HEK293T (cell line): ENCODE data around the gene FXYD3.
"Not testable (repeated sequence)": the region's sequence is repeated elsewhere in the genome, so short reads cannot be mapped to it uniquely, and the experiment has no call there.

Experiments
- CTCF ChIA-PET: fragments of 350-600 bp; formaldehyde crosslinking; extraction: SDS; loops from one replicate; lab custom pipeline; 2021; ENCODE audit warnings: antibody characterized with exemption, inconsistent platforms; lab: Yijun Ruan, JAX
- POLR2A ChIA-PET: fragments of 350-600 bp; formaldehyde crosslinking; extraction: SDS; loops from one replicate; lab custom pipeline; 2020; ENCODE audit warnings: antibody characterized with exemption, inconsistent platforms; lab: Yijun Ruan, JAX
- DNase-seq: peaks from one replicate; pipeline ENCODE4 v3.0.0; 2012; ENCODE audit warnings: mixed read lengths; ENCODE audit errors: extremely low spot score
- ARNT ChIP-seq: fragments of 450-650 bp; IDR thresholded peaks from 2 replicates; pipeline ENCODE4 v1.6.1; 2017; ENCODE audit warnings: mild to moderate bottlenecking
- BHLHE40 ChIP-seq: fragments of 450-650 bp; IDR thresholded peaks from 2 replicates; pipeline ENCODE4 v1.6.1; 2016; ENCODE audit warnings: mild to moderate bottlenecking, moderate library complexity, borderline replicate concordance
- CTBP1 ChIP-seq: fragments of 450-650 bp; IDR thresholded peaks from 2 replicates; pipeline ENCODE4 v1.6.1; 2016; ENCODE audit warnings: borderline replicate concordance
- ELF4 ChIP-seq: fragments of 450-650 bp; IDR thresholded peaks from 2 replicates; pipeline ENCODE4 v1.6.1; 2017; ENCODE audit warnings: antibody characterized with exemption
- FOXA1 ChIP-seq: fragments of 450-650 bp; IDR thresholded peaks from 2 replicates; pipeline ENCODE4 v1.6.1; 2016; ENCODE audit warnings: mild to moderate bottlenecking
- FOXK2 ChIP-seq: fragments of 450-650 bp; IDR thresholded peaks from 2 replicates; pipeline ENCODE4 v1.6.1; 2016; ENCODE audit warnings: mild to moderate bottlenecking
- FOXM1 ChIP-seq: fragments of 450-650 bp; IDR thresholded peaks from 2 replicates; pipeline ENCODE4 v1.6.1; 2017; ENCODE audit warnings: mild to moderate bottlenecking, borderline replicate concordance
- HDGF ChIP-seq: fragments of 450-650 bp; IDR thresholded peaks from 2 replicates; pipeline ENCODE4 v1.6.1; 2017; ENCODE audit warnings: antibody characterized with exemption, borderline replicate concordance
- L3MBTL2 ChIP-seq: fragments of 450-650 bp; conservative IDR thresholded peaks from 2 replicates; pipeline ENCODE4 v1.6.1; 2016; ENCODE audit warnings: mild to moderate bottlenecking
- LEF1 ChIP-seq: fragments of 450-650 bp; IDR thresholded peaks from 2 replicates; pipeline ENCODE4 v1.6.1; 2017; ENCODE audit warnings: mild to moderate bottlenecking, borderline replicate concordance
- NFRKB ChIP-seq: fragments of 450-650 bp; IDR thresholded peaks from 2 replicates; pipeline ENCODE4 v1.6.1; 2016; ENCODE audit warnings: mild to moderate bottlenecking, moderate library complexity
- PKNOX1 ChIP-seq: fragments of 450-650 bp; IDR thresholded peaks from 2 replicates; pipeline ENCODE4 v1.6.1; 2016
- SP1 ChIP-seq: fragments of 450-650 bp; IDR thresholded peaks from 2 replicates; pipeline ENCODE4 v1.6.1; 2017
- SUZ12 ChIP-seq: fragments of 450-650 bp; IDR thresholded peaks from 2 replicates; pipeline ENCODE4 v1.6.1; 2016; ENCODE audit warnings: mild to moderate bottlenecking
- TARDBP ChIP-seq: fragments of 450-650 bp; IDR thresholded peaks from 2 replicates; pipeline ENCODE4 v1.6.1; 2016
- ZNF384 ChIP-seq: fragments of 450-650 bp; IDR thresholded peaks from 2 replicates; pipeline ENCODE4 v1.6.1; 2016

Gene FXYD3

DNA sequence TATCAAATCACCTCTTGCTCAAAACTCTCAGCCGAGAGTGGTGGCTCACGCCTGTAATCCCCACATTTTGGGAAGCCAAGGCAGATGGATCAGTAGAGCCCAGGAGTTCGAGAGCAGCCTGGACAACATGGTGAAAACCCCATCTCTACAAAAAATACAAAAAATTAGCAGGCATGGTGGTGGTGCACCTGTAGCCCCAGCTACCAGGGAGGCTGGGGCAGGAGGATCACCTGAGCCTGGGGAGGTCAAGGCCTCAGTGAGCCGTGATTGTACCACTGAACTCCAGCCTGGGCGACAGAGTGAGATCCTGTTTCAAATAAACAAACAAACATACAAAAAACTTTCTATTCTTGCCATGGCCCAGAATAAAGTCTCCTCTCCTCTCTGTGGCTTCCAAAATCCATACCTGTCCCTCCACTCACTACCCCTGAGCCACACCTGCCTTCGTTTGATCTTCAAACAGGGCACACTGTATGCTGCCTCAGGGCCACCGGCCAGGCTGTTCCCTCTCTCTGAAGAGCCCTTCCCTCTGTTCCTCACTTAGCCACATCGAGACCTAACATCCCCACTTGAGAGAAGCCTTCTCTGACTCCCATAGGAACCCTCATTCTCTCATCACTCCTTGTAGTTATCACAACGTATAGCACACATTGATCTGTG, 12.9 kb downstream of the FXYD3 start:
- CTCF ChIA-PET = no interaction called here
- TF ChIP-seq FOXA1 (no peak), PKNOX1 (no peak), LEF1 (no peak), HDGF (no peak), ELF4 (no peak), FOXK2 (no peak), ARNT (no peak), TARDBP (no peak), SP1 (no peak), ZNF384 (no peak), BHLHE40 (no peak)
- DNase-seq = no peak
- POLR2A ChIA-PET = interaction anchor here (1.0 kb wide), 1 partner anchor 13 kb away, joined by 4 read pairs; no protein-coding TSS in a partner anchor

DNA sequence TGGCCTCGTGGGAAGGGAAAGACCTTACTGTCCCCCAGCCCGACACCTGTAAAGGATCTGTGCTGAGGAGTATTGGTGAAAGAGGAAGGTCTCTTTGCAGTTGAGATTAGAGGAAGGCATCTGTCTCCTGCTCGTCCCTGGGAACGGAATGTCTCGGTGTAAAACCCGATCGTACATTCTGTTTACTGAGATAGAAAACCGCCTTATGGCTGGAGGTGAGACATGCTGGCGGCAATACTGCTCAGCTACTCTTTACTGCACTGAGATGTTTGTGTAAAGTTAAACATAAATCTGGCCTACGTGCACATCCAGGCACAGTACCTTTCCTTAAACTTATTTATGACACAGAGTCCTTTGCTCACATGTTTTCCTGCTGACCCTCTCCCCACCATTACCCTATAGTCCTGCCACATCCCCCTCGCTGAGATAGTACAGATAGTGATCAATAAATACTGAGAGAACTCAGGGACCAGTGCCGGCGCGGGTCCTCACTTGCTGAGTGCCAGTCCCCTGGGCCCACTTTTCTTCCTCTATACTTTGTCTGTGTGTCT, 14.2 kb downstream of the FXYD3 start:
- POLR2A ChIA-PET, CTCF ChIA-PET, DNase-seq: not testable (repeated sequence)

- TF ChIP-seq PKNOX1 (no peak), NFRKB (no peak), ARNT (no peak), LEF1 (no peak), HDGF (no peak), FOXA1 (no peak), FOXK2 (no peak), TARDBP (no peak), FOXM1 (no peak), ZNF384 (no peak), SP1 (no peak), CTBP1 (no peak), BHLHE40 (no peak)
- no peak for DNase-seq
- ChIA-PET CTCF (interaction anchor here (0.6 kb wide), 1 partner anchor 11 kb away, joined by 4 read pairs; no protein-coding TSS in a partner anchor), POLR2A (no interaction called here)
Observed at GRCh38 chr19:35130761-35131720, 15.4 kb downstream of the FXYD3 start.

DNA sequence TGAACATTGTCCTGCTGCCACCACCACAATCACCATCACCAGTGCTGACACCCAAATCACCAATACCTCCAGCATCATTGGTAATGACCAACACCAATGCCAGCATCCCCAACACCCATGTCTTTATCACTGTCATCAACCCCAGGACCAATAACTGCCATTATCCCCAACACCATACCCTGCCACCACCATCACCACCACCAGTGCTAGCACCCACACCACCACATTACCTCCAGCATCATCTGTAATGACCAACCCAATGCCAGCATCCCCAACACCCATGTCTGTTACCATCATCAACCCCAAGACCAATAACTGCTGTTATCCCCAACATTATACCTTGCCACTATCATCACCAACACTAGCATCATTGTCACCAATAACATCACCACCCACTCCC, 16.6 kb downstream of the FXYD3 start:
- TF ChIP-seq ELF4 (no peak), PKNOX1 (no peak), BHLHE40 (no peak), ARNT (no peak), FOXK2 (no peak), SUZ12 (no peak), L3MBTL2 (no peak), NFRKB (no peak), TARDBP (no peak), ZNF384 (no peak), FOXA1 (no peak), LEF1 (no peak), CTBP1 (no peak), SP1 (no peak)
- ChIA-PET CTCF (no interaction called here), POLR2A (no interaction called here)
- no peak for DNase-seq

DNA sequence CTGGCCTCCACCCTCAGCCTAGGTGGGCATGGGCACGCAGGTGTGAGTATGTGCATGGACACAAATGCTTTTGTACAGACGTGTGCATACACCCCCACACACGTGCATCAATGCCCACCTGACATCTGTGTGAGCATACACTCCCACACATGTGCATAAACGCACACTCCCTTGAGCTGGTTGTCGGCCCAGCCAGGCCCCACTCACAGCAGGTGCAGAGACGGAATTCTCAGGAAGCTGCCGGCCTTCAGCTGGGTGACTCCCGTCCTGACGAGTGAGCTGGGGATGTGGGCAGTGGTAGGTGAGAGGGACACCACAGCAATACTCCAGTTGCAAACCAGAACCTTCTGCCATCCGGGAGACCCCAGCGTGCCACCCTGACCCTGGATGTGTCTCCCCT, 18.2 kb downstream of the FXYD3 start:
- TF ChIP-seq SP1 (no peak), PKNOX1 (no peak), NFRKB (no peak), FOXK2 (no peak), ELF4 (no peak), LEF1 (no peak), TARDBP (no peak), FOXM1 (no peak), ZNF384 (no peak), CTBP1 (no peak), ARNT (no peak), FOXA1 (no peak), L3MBTL2 (no peak), SUZ12 (no peak), BHLHE40 (no peak), HDGF (no peak)
- DNase-seq = no peak
- CTCF ChIA-PET = no interaction called here
- POLR2A ChIA-PET = interaction anchor here (0.9 to 1.0 kb wide), 2 partner anchors 9 to 67 kb away, joined by 3 to 4 read pairs; no protein-coding TSS in a partner anchor
